GM19035 (cell line): ENCODE measurements around the gene PDE6A.

Experiments used
- ATAC-seq: cut with Tn5 transposase; IDR thresholded peaks from one replicate; pipeline ENCODE4 v1.9.1; 2021; ENCODE audit not compliant: unreplicated experiment

Gene PDE6A

DNA sequence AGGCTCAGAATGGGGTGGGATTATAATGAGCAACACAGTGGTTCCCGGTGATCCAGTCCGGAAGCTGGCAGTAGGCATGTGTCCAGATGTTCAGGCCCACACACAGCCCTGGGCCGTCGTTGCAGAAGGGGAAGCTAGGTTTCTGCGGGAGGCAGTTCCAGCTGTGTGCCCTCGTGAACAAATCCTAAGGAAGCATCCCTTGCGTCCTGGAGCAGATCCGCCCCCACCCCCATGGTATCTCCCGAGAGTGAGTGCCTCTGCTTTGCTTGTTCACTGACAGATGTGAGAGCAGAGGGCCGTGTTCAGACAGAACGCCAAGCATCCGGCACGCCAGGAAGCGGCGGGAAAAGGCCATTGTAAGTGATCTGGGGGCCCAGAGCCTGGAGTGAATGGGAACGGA lies 104.8 kb downstream of the PDE6A start:
- no peak for ATAC-seq

DNA sequence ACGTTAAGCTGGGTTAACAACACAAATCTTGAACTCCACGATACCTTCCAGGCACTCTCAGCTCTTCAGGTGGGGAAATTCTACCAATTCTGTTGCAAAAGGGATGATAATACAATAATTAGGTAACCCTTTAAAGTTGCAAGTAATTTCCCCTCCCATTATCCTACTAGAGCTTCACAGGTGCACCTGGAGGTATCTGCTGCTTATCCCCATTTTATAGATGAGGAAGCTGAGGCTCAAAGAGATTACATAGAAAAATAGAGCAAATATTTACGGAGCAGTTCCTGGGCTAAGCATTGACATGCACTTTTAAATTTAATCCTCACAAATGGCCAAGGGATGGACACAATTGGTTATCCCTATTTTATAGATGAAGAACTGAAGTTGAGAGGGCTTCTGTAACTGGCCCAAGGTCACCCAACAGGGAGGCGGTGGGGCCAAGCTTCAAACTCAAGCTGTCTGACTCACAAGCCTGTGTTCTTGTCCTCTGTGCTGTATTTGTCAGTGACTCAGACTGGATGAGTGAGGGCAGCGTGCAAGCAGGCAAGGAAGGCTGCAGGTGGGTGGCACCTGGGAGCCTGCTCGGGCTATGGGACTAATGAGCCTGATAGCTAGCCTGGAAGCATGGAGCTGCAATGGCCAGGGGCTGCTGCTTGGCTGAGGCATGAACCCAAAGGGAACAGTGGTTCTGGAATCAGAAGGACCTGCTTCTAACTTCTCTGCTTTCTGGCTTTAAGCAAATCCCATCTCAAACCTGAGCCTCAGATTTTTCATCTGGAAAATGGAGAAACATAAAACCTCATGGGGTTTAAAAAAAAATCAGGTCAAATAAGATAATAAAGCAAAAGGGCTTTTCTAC lies 105.5 kb downstream of the PDE6A start:
- no peak for ATAC-seq

DNA sequence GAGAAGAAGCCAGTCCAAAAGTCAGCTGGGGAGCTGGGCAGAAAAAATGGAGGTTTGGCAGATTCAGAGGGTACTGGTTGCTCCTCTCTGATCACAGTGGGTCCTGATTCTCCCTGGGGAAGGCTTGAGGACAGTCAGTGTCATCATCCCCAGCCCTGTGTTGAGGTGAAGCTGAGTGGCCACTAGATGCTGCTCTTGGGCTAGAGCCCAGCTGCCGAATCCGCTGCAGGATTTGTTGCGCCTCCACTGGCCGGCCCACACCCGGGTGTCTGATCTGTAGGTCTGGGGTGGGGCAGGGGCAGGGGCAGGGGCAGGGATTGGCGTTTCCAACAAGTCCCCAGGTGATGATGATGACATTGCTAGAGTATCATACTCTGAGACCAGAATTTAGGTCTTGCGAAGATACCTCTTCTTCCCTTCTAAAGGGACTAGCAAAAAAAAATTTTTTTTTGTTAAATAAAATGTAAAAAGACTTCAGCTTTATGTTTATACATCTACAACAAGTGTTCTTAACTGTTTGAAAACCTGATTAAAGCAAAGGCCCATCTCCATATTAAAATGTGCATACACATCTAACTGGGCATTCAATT lies 106.8 kb downstream of the PDE6A start:
- no peak for ATAC-seq

DNA sequence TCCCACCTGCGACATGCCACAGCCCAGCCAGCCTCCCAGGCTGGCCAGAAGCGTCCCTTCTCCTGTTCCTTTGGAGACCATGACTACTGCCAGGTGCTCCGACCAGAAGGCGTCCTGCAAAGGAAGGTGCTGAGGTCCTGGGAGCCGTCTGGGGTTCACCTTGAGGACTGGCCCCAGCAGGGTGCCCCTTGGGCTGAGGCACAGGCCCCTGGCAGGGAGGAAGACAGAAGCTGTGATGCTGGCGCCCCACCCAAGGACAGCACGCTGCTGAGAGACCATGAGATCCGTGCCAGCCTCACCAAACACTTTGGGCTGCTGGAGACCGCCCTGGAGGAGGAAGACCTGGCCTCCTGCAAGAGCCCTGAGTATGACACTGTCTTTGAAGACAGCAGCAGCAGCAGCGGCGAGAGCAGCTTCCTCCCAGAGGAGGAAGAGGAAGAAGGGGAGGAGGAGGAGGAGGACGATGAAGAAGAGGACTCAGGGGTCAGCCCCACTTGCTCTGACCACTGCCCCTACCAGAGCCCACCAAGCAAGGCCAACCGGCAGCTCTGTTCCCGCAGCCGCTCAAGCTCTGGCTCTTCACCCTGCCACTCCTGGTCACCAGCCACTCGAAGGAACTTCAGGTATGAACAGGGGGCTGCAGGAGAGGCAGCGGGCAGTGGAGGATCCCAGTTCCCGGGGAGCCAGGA lies 108.0 kb downstream of the PDE6A start:
- ATAC-seq, result no peak

DNA sequence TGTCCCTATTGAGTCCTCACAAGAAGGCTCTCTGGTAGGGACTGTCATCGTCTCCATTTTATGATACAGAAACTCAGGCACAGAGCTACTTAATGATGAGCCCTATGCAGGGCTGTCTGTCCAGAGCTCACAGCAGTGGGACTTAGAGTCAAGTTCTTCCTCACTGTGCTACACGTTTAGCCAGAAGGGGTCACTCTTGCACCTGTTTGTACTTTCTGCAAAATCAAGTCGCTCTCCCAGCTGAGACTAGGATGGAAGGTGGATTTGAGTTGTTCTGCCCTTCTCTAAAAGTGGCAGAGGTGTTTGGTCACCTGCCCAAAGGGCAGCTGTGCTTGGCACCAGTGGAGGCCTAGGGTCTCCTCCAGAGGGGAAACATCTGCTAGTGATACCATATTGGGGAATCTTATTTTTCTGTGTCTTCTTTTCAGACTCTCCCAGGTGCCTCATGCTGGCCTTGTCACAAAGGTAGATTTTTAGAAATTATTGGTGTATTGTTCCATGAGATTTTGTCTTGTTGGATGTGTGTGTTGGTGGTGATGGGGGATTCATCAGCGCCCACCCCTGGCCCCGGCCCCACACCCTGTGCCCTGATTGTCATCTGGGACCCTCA lies 110.2 kb downstream of the PDE6A start:
- ATAC-seq, result no peak

DNA sequence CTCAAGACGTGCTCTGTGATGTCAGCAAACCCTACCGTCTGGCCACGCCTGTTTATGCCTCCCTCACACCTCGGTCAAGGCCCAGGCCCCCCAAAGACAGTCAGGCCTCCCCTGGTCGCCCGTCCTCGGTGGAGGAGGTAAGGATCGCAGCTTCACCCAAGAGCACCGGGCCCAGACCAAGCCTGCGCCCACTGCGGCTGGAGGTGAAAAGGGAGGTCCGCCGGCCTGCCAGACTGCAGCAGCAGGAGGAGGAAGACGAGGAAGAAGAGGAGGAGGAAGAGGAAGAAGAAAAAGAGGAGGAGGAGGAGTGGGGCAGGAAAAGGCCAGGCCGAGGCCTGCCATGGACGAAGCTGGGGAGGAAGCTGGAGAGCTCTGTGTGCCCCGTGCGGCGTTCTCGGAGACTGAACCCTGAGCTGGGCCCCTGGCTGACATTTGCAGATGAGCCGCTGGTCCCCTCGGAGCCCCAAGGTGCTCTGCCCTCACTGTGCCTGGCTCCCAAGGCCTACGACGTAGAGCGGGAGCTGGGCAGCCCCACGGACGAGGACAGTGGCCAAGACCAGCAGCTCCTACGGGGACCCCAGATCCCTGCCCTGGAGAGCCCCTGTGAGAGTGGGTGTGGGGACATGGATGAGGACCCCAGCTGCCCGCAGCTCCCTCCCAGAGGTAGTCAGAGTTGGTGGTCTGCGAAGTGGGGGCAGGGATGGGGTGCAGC lies 111.3 kb downstream of the PDE6A start:
- ATAC-seq, result no peak

DNA sequence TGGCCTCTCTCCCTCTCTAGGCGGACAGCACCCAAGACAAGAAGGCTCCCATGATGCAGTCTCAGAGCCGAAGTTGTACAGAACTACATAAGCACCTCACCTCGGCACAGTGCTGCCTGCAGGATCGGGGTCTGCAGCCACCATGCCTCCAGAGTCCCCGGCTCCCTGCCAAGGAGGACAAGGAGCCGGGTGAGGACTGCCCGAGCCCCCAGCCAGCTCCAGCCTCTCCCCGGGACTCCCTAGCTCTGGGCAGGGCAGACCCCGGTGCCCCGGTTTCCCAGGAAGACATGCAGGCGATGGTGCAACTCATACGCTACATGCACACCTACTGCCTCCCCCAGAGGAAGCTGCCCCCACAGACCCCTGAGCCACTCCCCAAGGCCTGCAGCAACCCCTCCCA lies 112.0 kb downstream of the PDE6A start:
- no peak for ATAC-seq

DNA sequence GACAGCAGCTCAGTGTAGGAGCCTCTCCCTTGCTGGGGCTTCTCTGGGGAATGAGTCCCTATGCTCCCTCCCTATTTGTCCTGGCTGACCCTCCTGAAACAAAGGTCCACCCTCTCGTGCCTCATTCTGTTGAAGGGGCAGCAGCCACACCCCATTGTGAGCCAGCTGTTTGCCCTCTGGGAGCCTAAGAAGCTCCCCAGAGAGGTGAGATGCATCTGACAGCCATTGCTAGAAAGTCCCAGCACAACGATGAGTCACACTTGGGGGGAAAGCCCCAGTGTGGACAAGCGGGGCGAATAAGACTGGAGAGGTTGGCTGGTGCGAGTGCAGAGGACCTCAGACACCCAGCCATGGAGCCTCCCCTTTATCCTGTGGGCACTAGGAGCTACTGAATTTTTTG lies 113.1 kb downstream of the PDE6A start:
- peak; percentile 70 for ATAC-seq

DNA sequence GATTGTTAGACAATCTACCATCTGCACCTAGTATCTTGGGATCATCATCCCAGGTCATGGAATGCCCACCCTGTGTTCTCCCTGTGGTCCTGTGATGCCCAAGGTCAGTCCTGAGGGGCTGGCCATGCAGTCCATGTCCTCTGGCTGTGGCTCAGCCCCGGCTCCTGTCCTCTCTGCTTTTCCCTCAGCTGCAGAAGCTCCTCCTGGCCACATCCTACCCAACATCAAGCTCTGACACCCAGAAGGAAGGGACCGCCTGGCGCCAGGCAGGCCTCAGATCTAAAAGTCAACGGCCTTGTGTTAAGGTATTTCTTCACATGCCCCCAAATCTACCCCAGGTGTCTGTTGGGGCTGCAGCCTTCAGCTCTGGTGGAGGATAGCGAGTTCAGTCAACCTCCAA lies 114.0 kb downstream of the PDE6A start:
- ATAC-seq, result no peak

DNA sequence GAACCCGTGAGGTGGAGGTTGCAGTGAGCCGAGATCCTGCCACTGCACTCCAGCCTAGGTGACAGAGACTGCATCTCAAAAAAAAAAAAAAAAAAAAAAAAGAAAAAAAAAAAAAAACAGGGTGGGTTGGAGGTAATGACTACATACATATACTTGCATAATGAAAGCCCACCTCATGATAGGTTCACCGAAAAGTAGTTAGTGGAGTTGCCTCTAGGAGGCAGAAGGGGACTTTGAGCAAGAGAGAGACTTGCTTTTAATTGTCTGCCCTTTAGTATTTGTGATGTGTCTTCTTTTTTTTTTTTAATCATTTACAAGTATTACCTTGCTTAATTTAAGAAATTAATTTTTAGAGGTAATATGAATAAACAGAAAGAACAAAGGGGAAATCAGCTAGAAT lies 114.6 kb downstream of the PDE6A start:
- ATAC-seq, result no peak

DNA sequence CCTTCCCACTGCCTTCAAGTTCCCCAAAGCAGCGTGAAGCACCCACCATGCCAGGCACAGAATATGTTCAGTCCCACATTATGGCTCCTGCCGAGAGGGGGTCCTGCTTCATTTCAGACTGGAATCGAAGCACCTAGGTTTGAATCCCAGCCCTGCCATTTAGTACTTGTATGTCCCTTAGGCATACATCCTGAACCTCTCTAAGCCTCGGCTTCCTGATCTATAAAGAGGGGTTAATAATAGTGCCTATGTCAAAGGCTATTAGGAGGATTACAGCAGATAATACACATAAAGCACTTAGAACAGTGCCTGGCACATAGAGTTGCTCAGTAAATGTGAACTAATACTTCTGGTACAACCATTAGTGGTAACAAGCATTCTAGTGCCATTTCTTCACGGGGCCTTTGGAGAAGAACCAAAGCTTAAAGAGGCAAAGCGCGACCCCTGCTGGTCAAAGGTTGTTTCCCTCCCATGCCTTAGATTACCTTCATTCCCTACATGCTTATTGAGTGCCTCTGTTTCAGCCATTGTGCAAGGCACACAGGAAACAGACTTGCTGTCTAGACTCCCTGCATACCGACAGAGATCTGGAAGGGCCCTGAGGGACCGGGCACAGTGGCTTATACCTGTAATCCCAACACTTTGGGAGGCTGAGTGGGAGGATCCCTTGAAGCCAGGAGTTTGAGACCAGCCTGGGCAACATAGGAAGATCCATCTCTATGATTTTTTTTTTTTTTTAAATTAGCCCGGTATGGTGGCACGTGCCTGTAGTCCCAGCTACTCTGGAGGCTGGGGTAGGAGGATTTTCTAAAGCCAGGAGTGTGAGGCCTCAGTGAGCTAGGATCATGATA lies 116.2 kb downstream of the PDE6A start:
- peak; percentile 54 for ATAC-seq

DNA sequence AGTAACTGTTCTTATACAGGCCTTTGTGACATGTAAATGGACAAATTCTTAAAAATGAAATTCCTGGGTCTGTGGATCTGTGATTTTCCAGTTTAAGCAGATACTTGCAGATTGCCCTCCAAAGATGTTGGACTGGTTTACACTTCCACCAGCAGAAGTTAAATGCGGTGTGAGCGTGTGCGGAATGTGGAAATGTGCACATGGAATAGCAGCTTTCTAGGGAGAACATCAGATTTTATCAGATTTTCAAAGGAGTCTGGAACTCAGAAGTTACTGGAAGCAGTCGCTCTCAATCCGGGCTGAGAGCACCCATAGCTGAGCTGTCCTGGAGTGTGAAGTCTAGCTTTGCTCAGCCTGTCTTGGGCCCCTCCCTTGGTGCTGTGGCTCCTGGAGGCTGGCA lies 117.0 kb downstream of the PDE6A start:
- ATAC-seq, result no peak

DNA sequence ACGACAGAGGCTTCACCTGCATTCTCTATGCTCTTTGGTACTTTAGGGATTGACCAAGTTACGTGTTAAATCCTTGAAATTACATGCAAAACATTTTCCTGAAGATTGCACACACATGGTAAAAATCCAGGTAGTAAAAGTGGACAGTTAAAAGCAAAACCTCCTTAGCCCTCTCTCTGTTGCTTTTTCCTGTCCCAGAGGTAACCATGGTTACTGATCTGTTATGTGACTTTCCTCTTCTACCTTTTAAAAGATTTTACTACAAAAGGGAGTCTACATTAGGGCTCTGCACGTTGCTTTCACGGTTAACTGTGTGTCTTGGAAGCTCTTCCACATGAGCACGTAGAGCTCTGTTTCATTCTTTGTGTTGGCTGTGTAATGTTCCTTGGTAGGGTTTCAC lies 117.5 kb downstream of the PDE6A start:
- ATAC-seq, result no peak

DNA sequence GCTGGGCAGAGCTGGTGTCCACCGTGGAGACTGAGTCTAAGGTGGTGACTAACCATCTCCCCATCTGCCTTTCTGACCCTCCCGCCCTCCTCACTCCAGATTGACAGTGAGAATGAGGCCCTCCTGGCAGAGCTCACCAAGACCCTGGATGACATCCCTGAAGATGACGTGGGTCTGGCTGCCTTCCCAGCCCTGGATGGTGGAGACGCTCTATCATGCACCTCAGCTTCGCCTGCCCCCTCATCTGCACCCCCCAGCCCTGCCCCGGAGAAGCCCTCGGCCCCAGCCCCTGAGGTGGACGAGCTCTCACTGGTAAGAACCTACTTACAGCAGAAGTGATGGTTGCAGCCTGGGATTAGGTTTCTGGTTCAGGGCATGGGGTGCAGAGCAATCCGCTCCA lies 118.0 kb downstream of the PDE6A start:
- no peak for ATAC-seq

DNA sequence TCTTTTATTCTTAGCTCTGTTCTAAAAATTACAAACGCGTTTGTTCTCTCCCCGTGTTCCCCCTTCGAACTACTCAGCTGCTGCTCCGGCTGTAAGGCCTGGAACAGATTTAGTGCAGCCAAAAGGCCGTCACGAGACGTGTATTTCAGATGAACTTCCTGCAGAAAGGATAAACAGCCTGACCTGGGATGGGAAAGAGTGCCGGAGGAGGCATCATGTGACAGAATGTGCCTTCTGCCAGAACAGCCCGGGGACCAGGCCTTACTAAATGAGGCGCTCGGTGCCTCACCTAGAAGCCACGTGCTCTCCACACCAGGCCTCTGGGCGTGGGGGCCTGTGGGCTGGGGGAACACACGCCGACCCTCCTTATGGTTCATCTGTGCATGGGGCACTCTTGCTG lies 119.7 kb downstream of the PDE6A start:
- no peak for ATAC-seq

DNA sequence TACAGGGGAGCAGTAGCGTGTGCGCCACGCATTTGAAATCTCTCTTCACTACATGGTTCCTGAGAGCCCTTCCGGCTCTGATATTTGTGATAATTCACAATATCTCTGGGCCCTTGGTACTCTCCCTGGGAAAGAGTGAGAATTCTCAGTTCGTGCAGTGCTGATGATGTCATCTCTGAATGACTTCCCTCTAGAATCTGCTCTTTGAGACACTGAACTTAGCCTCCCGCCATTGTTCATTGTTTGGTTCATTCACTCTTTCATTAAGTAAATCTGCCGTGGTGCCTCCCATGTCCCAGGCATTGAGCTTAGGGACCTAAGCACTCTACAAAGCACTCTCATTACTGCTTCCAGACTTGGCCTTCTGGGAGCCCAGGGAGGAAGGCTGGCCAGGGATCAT lies 120.5 kb downstream of the PDE6A start:
- no peak for ATAC-seq

DNA sequence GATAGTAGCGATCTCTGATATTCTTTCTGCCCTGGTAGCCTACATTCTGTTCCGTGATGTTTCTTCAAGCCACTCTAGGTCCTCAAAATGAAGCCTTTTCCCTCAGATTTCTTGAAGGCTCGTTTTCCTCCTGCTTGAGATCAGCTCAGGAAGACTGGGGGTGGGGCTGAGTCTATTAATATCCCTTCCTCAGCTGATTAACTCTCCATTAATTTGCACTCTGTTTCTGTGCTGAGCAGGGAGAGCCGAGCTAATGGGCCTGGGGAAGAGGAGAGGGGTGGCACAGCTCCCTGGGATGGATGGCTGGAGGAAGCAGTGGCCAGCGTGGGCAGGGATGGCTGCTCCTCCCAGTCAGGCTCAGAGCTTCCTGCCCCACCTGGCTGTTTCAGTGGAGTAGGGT lies 121.2 kb downstream of the PDE6A start:
- ATAC-seq, result no peak

DNA sequence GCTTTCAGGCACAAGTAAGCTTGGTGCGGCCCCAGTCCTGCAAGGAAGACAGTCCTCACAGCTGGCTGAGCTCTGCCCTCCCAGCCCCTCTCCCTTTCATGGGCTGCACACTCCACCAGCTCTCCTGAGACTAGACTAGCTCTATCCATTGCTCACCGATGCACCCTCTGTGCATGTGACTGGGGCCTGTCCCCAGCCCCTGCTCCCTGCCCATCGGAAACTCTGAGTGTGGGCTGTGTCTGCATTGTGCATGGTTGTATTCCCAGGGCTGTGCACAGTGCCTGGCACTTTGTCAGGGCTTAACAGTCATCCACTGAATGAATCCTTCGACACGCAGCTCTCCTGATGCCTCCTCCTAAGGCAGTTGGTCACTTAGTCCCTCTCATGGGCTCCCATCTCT lies 122.3 kb downstream of the PDE6A start:
- no peak for ATAC-seq

DNA sequence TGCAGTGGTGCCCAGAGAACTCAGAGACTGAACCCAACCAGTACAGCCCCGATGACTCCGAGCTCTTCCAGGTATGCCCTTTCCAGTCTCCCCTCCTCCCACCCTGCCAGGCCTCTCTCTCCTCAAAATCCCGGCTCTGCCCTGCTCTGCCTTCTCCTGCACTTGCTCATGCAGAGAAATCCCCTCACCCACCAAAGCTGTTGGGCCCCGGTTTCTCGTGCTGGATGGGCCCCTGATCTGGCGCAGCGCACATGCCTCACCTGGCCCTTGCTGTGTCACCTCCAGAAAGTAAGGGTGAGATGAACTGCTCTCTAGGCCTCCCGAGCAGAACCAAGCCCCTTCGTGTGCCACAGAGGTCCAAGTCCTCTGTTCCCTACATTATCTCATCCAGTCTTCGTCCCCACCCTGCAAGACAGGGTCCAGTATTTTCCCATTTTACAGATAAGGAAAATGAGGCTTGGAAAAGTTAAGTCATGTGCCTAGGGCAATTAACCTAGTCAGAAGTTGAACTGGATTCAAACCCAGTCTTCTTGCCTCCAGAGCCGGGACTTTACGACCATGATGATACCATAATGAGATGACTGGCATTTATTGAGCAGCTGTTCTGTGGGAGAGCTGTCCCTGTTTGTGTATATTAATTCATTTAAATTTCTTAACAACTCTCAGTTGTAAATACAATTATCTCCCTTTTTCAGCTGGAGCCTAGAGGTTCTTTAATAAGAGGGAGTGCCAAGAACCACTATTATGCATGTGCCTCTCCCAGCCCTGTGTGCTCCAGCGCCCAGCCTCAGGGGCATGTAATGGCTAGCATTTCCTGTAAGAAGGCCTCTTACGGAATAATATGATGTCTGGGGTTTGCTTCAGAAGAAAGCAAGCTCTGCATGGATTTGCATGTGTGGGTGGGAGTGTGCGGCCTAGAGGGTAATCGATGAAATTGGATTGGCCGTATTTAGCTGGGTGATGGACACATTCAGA lies 123.8 kb downstream of the PDE6A start:
- no peak for ATAC-seq
